ENCODE data around the gene MT1M.

The MT1M gene

DNA sequence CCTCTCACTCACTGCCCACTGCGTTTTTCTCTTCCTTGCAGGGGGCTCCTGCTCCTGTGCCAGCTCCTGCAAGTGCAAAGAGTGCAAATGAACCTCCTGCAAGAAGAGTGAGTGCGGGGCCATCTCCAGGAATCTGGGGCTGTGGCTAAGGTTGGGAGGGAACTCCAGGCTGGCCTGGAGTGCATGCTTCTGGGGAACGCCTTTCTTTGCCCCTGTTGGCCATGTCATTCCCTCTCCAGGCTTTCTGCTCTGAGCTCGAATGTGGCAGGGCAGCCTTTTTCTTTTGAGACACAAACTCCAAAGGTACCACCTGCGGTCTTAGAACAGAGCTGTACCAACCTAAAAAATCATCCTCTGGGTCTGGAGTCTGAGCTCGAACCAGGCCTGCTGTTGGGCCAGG is 14.3 kb upstream of the MT1M start:
- Histone ChIP-seq H3K4me3 (ENCODE audit: low read depth, low read length) (no peak overlapping the region), H3K36me3 (ENCODE audit: control insufficient read depth in 2 of 2, insufficient read depth in 1 of 2, low read length in 2 of 2) (no peaks in the 10 kb centered on the region), H3K9me3 (ENCODE audit: control insufficient read depth, insufficient read depth, low read depth, low read length) (no peaks in the 10 kb centered on the region), H3K4me1 (ENCODE audit: control insufficient read depth, insufficient read depth, low read length) (no peaks in the 10 kb centered on the region), H3K27ac (ENCODE audit: extremely low read depth, low read depth, low read length) (no peak overlapping the region)
- TF ChIP-seq ZNF558 (tag by site-specific recombination; IDR thresholded peaks at IDR 0.05) (no peak), TRIM28 (IDR thresholded peaks at IDR 0.05; ENCODE audit: borderline replicate concordance, low read length) (no peak), ZNF571 (tag by site-specific recombination; IDR thresholded peaks at IDR 0.05) (no peak), ZNF76 (tag by site-specific recombination; IDR thresholded peaks at IDR 0.05; ENCODE audit: borderline replicate concordance, low read depth) (no peak), YY2 (tag by site-specific recombination; IDR thresholded peaks at IDR 0.05) (no peak)
- CTCF ChIA-PET = interaction anchor here (0.6 kb wide), 1 partner anchor 8 kb away, joined by 4 read pairs; no protein-coding TSS in a partner anchor
- POLR2A ChIA-PET = interaction anchor here (1.4 kb wide), 1 partner anchor 9 kb away, joined by 3 read pairs; no protein-coding TSS in a partner anchor

GRCh38 chr16:56620339-56620897 is 12.0 kb upstream of the MT1M start:
- H3K4me3 ChIP-seq (ENCODE audit: low read depth, low read length) = no peak overlapping the region

More at GRCh38 chr16:56620339-56620897, 12.0 kb upstream of the MT1M start:
- H3K4me1 ChIP-seq (ENCODE audit: control insufficient read depth, insufficient read depth, low read length) = no peaks in the 10 kb centered on the region
- H3K36me3 ChIP-seq (ENCODE audit: control insufficient read depth in 2 of 2, insufficient read depth in 1 of 2, low read length in 2 of 2) = no peaks in the 10 kb centered on the region
- H3K27ac ChIP-seq (ENCODE audit: extremely low read depth, low read depth, low read length) = no peak overlapping the region
- no peak for TF ChIP-seq ZNF37A (tag by site-specific recombination; IDR thresholded peaks at IDR 0.05)
- no peak for TF ChIP-seq ZNF518A (tag by site-specific recombination; conservative IDR thresholded peaks at IDR 0.05; ENCODE audit: low read depth)
- no peak for TF ChIP-seq ZNF146 (tag by site-specific recombination; IDR thresholded peaks at IDR 0.05)
- peak; percentile 22; the same call in 1 of the 2 replicates for TF ChIP-seq ZNF449 (tag by site-specific recombination; IDR thresholded peaks at IDR 0.05)
- TF ChIP-seq WT1 (tag by site-specific recombination; IDR thresholded peaks at IDR 0.05) = peak; percentile 61; the same call in 1 of the 2 replicates
- TF ChIP-seq ZNF169 (tag by site-specific recombination; IDR thresholded peaks at IDR 0.05) = no peak
- TF ChIP-seq, protein P1, sequence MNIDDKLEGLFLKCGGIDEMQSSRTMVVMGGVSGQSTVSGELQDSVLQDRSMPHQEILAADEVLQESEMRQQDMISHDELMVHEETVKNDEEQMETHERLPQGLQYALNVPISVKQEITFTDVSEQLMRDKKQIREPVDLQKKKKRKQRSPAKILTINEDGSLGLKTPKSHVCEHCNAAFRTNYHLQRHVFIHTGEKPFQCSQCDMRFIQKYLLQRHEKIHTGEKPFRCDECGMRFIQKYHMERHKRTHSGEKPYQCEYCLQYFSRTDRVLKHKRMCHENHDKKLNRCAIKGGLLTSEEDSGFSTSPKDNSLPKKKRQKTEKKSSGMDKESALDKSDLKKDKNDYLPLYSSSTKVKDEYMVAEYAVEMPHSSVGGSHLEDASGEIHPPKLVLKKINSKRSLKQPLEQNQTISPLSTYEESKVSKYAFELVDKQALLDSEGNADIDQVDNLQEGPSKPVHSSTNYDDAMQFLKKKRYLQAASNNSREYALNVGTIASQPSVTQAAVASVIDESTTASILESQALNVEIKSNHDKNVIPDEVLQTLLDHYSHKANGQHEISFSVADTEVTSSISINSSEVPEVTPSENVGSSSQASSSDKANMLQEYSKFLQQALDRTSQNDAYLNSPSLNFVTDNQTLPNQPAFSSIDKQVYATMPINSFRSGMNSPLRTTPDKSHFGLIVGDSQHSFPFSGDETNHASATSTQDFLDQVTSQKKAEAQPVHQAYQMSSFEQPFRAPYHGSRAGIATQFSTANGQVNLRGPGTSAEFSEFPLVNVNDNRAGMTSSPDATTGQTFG (tag by site-specific recombination; IDR thresholded peaks at IDR 0.05; ENCODE audit: borderline replicate concordance) = no peak
- TF ChIP-seq PATZ1 (tag by site-specific recombination; IDR thresholded peaks at IDR 0.05) = peak; percentile 31; the same call in 1 of the 2 replicates
- TF ChIP-seq ZNF366 (tag by site-specific recombination; conservative IDR thresholded peaks at IDR 0.05) = peak; percentile 80
- 0 out of 2 replicates have a peak, but pooled peaks have one; percentile 13 for TF ChIP-seq ZFHX2 (tag by site-specific recombination; conservative IDR thresholded peaks at IDR 0.05)
- TF ChIP-seq KLF9 (tag by site-specific recombination; IDR thresholded peaks at IDR 0.05; ENCODE audit: low read depth) = 0 out of 2 replicates have a peak, but pooled peaks have one; percentile 14
- peak; percentile 63 for TF ChIP-seq ZNF398 (tag by site-specific recombination; IDR thresholded peaks at IDR 0.05)
- peak; percentile 68 for TF ChIP-seq GLIS1 (tag by site-specific recombination; IDR thresholded peaks at IDR 0.05)
- TF ChIP-seq, protein P2, sequence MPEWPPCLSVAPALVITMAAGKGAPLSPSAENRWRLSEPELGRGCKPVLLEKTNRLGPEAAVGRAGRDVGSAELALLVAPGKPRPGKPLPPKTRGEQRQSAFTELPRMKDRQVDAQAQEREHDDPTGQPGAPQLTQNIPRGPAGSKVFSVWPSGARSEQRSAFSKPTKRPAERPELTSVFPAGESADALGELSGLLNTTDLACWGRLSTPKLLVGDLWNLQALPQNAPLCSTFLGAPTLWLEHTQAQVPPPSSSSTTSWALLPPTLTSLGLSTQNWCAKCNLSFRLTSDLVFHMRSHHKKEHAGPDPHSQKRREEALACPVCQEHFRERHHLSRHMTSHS (tag by site-specific recombination; IDR thresholded peaks at IDR 0.05) = no peak
- CTCF ChIA-PET = interaction anchor here (1.2 kb wide), 1 partner anchor 9 kb away, joined by 4 read pairs; no protein-coding TSS in a partner anchor
- no peaks in the 10 kb centered on the region for H3K9me3 ChIP-seq (ENCODE audit: control insufficient read depth, insufficient read depth, low read depth, low read length)
- POLR2A ChIA-PET = interaction anchor here (0.6 kb wide), 1 partner anchor 93 kb away, joined by 3 read pairs; no protein-coding TSS in a partner anchor
